Measurements from ENCODE around the gene ANKIB1.
"Not testable (repeated sequence)": the region's sequence is repeated elsewhere in the genome, so short reads cannot be mapped to it uniquely, and the experiment has no call there.

Gene ANKIB1

DNA sequence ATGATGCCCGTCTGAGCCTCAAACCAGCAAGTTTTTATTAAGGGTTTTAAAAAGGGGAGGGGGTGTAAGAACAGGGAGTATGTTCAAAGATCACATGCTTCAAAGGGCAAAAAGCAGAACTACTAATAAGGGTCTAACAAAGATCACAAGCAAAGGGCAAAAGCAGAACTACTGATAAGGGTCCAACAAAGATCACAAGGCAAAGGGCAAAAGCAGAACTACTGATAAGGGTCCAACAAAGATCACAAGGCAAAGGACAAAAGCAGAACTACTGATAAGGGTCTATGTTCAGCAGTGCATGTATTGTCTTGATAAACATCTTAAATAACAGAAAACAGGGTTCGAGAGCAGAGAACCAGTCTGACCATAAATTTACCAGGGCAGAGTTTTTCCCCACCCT lies 196.9 kb downstream of the ANKIB1 start:
- H2BK120ac ChIP-seq (ENCODE audit: low read depth, low read length); DNase-seq; H3K9me3 ChIP-seq (ENCODE audit: control insufficient read depth, low read length); H3K36me3 ChIP-seq (ENCODE audit: control insufficient read depth in 1 of 2, insufficient read depth in 2 of 2, low read depth in 1 of 2, low read length in 2 of 2); H3K79me1 ChIP-seq (replicated peaks; ENCODE audit: low read length, poor library complexity, severe bottlenecking); H3K9ac ChIP-seq (ENCODE audit: low read length); H2AK5ac ChIP-seq (ENCODE audit: low read length, severe bottlenecking); H3K23ac ChIP-seq (ENCODE audit: low read length in 2 of 2); H4K8ac ChIP-seq (ENCODE audit: low read length); H2BK15ac ChIP-seq (ENCODE audit: low read depth, poor library complexity, severe bottlenecking); H3K4me1 ChIP-seq (ENCODE audit: control insufficient read depth, insufficient read depth, low read depth, low read length); H3K14ac ChIP-seq (ENCODE audit: low read length in 2 of 2); H3K18ac ChIP-seq (ENCODE audit: low read depth in 1 of 2, low read length in 2 of 2); H4K91ac ChIP-seq (ENCODE audit: low read length); H3K4me2 ChIP-seq (ENCODE audit: low read length, poor library complexity, severe bottlenecking); H2AFZ ChIP-seq (ENCODE audit: low read depth, low read length); H3K27ac ChIP-seq (ENCODE audit: low read length, poor library complexity, severe bottlenecking); H3K4ac ChIP-seq (ENCODE audit: low read depth in 1 of 2, low read length in 2 of 2); H2BK5ac ChIP-seq (ENCODE audit: low read depth, low read length, poor library complexity, severe bottlenecking); H3K4me3 ChIP-seq (ENCODE audit: insufficient read depth in 1 of 2, low read depth in 1 of 2, low read length in 2 of 2); H2BK12ac ChIP-seq (ENCODE audit: low read length in 2 of 2): not testable (repeated sequence)
- H3K27me3 ChIP-seq (ENCODE audit: control insufficient read depth in 1 of 2, insufficient read depth in 1 of 2, low read length in 2 of 2): peaks cover 0 to 12% of the 10 kb centered on the region in 2 experiments
- 90% methylated on average over 2 of the region's 2 CpGs for WGBS

DNA sequence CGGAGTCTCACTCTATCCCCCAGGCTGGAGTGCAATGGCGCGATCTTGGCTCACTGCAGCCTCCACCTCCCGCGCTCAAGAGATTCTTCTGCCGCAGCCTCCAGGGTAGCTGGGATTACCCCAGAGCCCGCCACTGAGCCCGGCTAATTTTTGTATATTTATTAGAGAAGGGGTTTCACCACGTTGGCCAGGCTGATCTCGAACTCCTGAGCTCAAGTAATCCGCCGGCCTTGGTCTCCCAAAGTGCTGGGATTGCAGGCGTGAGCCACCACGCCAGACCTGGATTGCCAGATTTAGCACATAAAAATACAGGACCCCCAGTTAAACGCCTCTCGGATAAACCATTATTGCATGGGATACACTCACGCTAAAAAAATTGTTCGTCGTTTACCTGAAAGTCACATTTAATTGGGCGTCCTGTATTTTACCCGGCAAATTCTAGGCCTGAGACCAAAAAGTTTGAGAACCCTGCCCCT lies 201.1 kb downstream of the ANKIB1 start:
- Histone ChIP-seq H3K9me3 (ENCODE audit: control insufficient read depth, low read length) (no peaks in the 10 kb centered on the region), H3K79me1 (replicated peaks; ENCODE audit: low read length, poor library complexity, severe bottlenecking) (peaks cover 2% of the 10 kb centered on the region), H2AFZ (ENCODE audit: low read depth, low read length) (no peak overlapping the region), H3K9ac (ENCODE audit: low read length) (peak overlapping the region; percentile 95), H3K27ac (ENCODE audit: low read length, poor library complexity, severe bottlenecking) (no peak overlapping the region), H2BK5ac (ENCODE audit: low read depth, low read length, poor library complexity, severe bottlenecking) (no peak overlapping the region), H3K4ac (ENCODE audit: low read depth in 1 of 2, low read length in 2 of 2) (no peak overlapping the region), H3K4me2 (ENCODE audit: low read length, poor library complexity, severe bottlenecking) (no peak overlapping the region), H2BK12ac (ENCODE audit: low read length in 2 of 2) (no peak overlapping the region), H4K91ac (ENCODE audit: low read length) (no peak overlapping the region), H2AK5ac (ENCODE audit: low read length, severe bottlenecking) (no peak overlapping the region), H3K18ac (ENCODE audit: low read depth in 1 of 2, low read length in 2 of 2) (no peak overlapping the region), H3K14ac (ENCODE audit: low read length in 2 of 2) (no peak overlapping the region), H2BK15ac (ENCODE audit: low read depth, poor library complexity, severe bottlenecking) (no peak overlapping the region), H3K4me3 (ENCODE audit: insufficient read depth in 1 of 2, low read depth in 1 of 2, low read length in 2 of 2) (no peak overlapping the region), H3K36me3 (ENCODE audit: control insufficient read depth in 1 of 2, insufficient read depth in 2 of 2, low read depth in 1 of 2, low read length in 2 of 2) (peaks cover 3 to 29% of the 10 kb centered on the region in 2 experiments), H3K23ac (ENCODE audit: low read length in 2 of 2) (no peak overlapping the region), H4K8ac (ENCODE audit: low read length) (peak overlapping the region; percentile 57), H2BK120ac (ENCODE audit: low read depth, low read length) (no peak overlapping the region), H3K27me3 (ENCODE audit: control insufficient read depth in 1 of 2, insufficient read depth in 1 of 2, low read length in 2 of 2) (no peaks in the 10 kb centered on the region), H3K4me1 (ENCODE audit: control insufficient read depth, insufficient read depth, low read depth, low read length) (no peaks in the 10 kb centered on the region)
- 56% methylated on average over 21 of the region's 21 CpGs for WGBS
- DNase-seq: no peak

DNA sequence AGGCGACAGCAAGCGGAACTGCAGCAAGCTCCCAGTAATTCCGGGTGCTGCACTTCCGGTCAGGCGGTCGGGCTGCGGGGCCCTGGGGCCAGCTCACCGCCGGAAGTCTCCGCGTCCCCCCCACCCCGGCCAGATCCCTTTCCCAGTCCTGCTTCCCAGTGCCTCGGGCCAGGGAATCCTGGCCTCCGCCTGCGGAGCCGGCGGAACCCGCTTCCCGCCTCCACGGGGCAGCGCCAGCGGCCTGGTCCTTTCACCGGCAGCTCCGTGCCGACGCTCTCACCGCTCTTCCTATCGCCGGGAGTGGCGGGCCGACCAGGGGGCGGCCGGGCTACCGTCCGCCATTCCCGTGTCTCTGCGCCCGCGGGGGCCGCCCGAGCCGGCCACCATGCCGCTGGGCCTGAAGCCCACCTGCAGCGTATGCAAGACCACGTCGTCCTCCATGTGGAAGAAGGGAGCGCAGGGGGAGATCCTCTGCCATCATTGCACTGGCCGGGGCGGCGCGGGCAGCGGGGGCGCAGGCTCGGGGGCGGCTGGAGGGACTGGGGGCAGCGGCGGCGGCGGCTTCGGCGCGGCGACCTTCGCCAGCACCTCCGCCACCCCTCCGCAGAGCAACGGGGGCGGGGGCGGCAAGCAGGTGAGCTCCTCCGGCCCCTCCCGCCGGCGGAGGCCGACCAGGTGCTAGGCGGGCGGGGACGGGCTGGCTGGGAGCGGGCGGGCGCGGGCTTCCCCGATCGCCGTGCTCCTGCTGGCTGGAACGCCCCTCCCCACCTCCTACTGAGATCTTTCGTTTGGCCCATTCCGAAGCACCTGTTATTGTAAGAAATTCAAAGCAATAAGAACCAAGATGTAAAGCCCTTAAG lies 201.8 kb downstream of the ANKIB1 start, which contains the start of gene GATAD1:
Gene GATAD1 (plus strand): TSS at position 138 of the 860 bp plus-strand sequence. CDS start 248 bp downstream, at position 386.
- peak within 1 kb of the TSS; percentile 96 for H4K8ac ChIP-seq (ENCODE audit: low read length)
- H3K4me1 ChIP-seq (ENCODE audit: control insufficient read depth, insufficient read depth, low read depth, low read length): no peaks in the 10 kb centered on the region
- peak; percentile 91 for DNase-seq
- H3K9ac ChIP-seq (ENCODE audit: low read length): peak within 1 kb of the TSS; percentile 95
- peak within 1 kb of the TSS; percentile 85 to 88 for H3K4me3 ChIP-seq (ENCODE audit: insufficient read depth in 1 of 2, low read depth in 1 of 2, low read length in 2 of 2)
- peak within 1 kb of the TSS; percentile 28 to 97 for H3K4ac ChIP-seq (ENCODE audit: low read depth in 1 of 2, low read length in 2 of 2)
- peak within 1 kb of the TSS; percentile 96 for H4K91ac ChIP-seq (ENCODE audit: low read length)
- no peaks in the 10 kb centered on the region for H3K9me3 ChIP-seq (ENCODE audit: control insufficient read depth, low read length)
- peak within 1 kb of the TSS in 1 of 2 experiments; percentile 81 for H3K14ac ChIP-seq (ENCODE audit: low read length in 2 of 2)
- H3K36me3 ChIP-seq (ENCODE audit: control insufficient read depth in 1 of 2, insufficient read depth in 2 of 2, low read depth in 1 of 2, low read length in 2 of 2): peaks cover 8 to 35% of the 10 kb centered on the region in 2 experiments
- no peaks in the 10 kb centered on the region for H3K27me3 ChIP-seq (ENCODE audit: control insufficient read depth in 1 of 2, insufficient read depth in 1 of 2, low read length in 2 of 2)
- H2BK5ac ChIP-seq (ENCODE audit: low read depth, low read length, poor library complexity, severe bottlenecking): peak within 1 kb of the TSS; percentile 58
- peak within 1 kb of the TSS; percentile 90 for H2BK120ac ChIP-seq (ENCODE audit: low read depth, low read length)
- no peak within 1 kb of the TSS for H2AK5ac ChIP-seq (ENCODE audit: low read length, severe bottlenecking)
- H3K18ac ChIP-seq (ENCODE audit: low read depth in 1 of 2, low read length in 2 of 2): peak within 1 kb of the TSS; percentile 70 to 95
- peak within 1 kb of the TSS; percentile 3 for H2AFZ ChIP-seq (ENCODE audit: low read depth, low read length)
- H3K23ac ChIP-seq (ENCODE audit: low read length in 2 of 2): peak within 1 kb of the TSS in 1 of 2 experiments; percentile 92
- WGBS: 1% methylated on average over 50 of the region's 87 CpGs
- H2BK12ac ChIP-seq (ENCODE audit: low read length in 2 of 2): no peak within 1 kb of the TSS
- H2BK15ac ChIP-seq (ENCODE audit: low read depth, poor library complexity, severe bottlenecking): peak within 1 kb of the TSS; percentile 99
- no peak within 1 kb of the TSS for H3K27ac ChIP-seq (ENCODE audit: low read length, poor library complexity, severe bottlenecking)
- peak within 1 kb of the TSS; percentile 81 for H3K4me2 ChIP-seq (ENCODE audit: low read length, poor library complexity, severe bottlenecking)
- H3K79me1 ChIP-seq (replicated peaks; ENCODE audit: low read length, poor library complexity, severe bottlenecking): peaks cover 8% of the 10 kb centered on the region

DNA sequence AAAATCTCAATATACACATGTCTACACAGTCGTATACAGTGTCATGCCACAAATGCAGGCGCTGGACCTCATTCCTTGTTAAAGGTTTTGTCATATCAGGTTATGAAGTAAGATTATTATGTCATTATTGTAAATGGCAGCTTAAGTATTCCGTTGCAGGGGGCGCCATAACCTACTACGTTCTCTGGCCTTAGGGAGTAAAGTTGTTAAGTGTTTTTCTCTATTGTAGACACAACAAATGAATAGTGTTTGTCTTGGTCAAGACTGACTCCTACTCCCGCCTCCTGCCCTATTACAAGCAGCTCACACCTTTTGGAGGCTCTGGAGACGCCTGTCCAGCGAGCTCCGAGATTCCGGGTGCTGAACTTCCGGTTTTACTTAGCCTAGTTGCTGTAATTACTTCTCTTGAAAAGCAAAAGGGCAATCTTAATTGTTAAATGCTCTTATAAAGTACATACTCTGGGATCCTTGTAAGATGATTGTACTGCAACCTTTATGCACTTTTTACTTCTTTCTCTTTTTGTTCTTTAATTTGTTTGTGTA lies 202.5 kb downstream of the ANKIB1 start:
- Histone ChIP-seq H2AK5ac (ENCODE audit: low read length, severe bottlenecking) (no peak overlapping the region), H3K18ac (ENCODE audit: low read depth in 1 of 2, low read length in 2 of 2) (no peak overlapping the region), H3K79me1 (replicated peaks; ENCODE audit: low read length, poor library complexity, severe bottlenecking) (peaks cover 10% of the 10 kb centered on the region), H4K8ac (ENCODE audit: low read length) (no peak overlapping the region), H2BK5ac (ENCODE audit: low read depth, low read length, poor library complexity, severe bottlenecking) (no peak overlapping the region), H3K4me2 (ENCODE audit: low read length, poor library complexity, severe bottlenecking) (peak overlapping the region; percentile 81), H3K14ac (ENCODE audit: low read length in 2 of 2) (no peak overlapping the region), H3K9ac (ENCODE audit: low read length) (peak overlapping the region; percentile 95), H3K27ac (ENCODE audit: low read length, poor library complexity, severe bottlenecking) (no peak overlapping the region), H2BK120ac (ENCODE audit: low read depth, low read length) (no peak overlapping the region), H2BK12ac (ENCODE audit: low read length in 2 of 2) (no peak overlapping the region), H3K27me3 (ENCODE audit: control insufficient read depth in 1 of 2, insufficient read depth in 1 of 2, low read length in 2 of 2) (no peaks in the 10 kb centered on the region), H3K4me1 (ENCODE audit: control insufficient read depth, insufficient read depth, low read depth, low read length) (no peaks in the 10 kb centered on the region), H3K4ac (ENCODE audit: low read depth in 1 of 2, low read length in 2 of 2) (no peak overlapping the region), H3K36me3 (ENCODE audit: control insufficient read depth in 1 of 2, insufficient read depth in 2 of 2, low read depth in 1 of 2, low read length in 2 of 2) (peaks cover 8 to 42% of the 10 kb centered on the region in 2 experiments), H3K23ac (ENCODE audit: low read length in 2 of 2) (no peak overlapping the region), H3K4me3 (ENCODE audit: insufficient read depth in 1 of 2, low read depth in 1 of 2, low read length in 2 of 2) (peak overlapping the region; percentile 18 to 88), H2BK15ac (ENCODE audit: low read depth, poor library complexity, severe bottlenecking) (no peak overlapping the region), H4K91ac (ENCODE audit: low read length) (no peak overlapping the region), H3K9me3 (ENCODE audit: control insufficient read depth, low read length) (no peaks in the 10 kb centered on the region), H2AFZ (ENCODE audit: low read depth, low read length) (no peak overlapping the region)
- DNase-seq: peak; percentile 80
- WGBS: 4% methylated on average over 9 of the region's 11 CpGs
